Stimulated activated CD4-positive, alpha-beta T cell treated with anti-CD3 and anti-CD28 coated beads, Interleukin-2, amount 100 ng/mL, for 4 hours (primary cell): ENCODE results near the gene ATG4A.

Experiments used
- DNase-seq: peaks from one replicate; pipeline ENCODE4 v3.0.0-alpha.2; 2020; ENCODE audit warnings: low read depth

ATG4A gene

GRCh38 chrX:108123591-108124366, 32.2 kb downstream of the ATG4A start:
- no peak for DNase-seq

GRCh38 chrX:108126661-108127060, 35.1 kb downstream of the ATG4A start:
- no peak for DNase-seq

GRCh38 chrX:108127152-108127551, 35.6 kb downstream of the ATG4A start:
- no peak for DNase-seq

GRCh38 chrX:108130889-108131288, 39.3 kb downstream of the ATG4A start:
- no peak for DNase-seq

GRCh38 chrX:108131471-108131870, 39.9 kb downstream of the ATG4A start:
- DNase-seq = no peak

- DNase-seq = no peak
Measured at GRCh38 chrX:108132034-108132433, 40.5 kb downstream of the ATG4A start.

GRCh38 chrX:108132876-108133275, 41.3 kb downstream of the ATG4A start:
- no peak for DNase-seq

GRCh38 chrX:108134724-108135123, 43.1 kb downstream of the ATG4A start:
- no peak for DNase-seq

GRCh38 chrX:108138814-108139702, 47.5 kb downstream of the ATG4A start:
- no peak for DNase-seq

- DNase-seq = no peak
Measured at GRCh38 chrX:108148524-108148923, 56.9 kb downstream of the ATG4A start.

- DNase-seq = no peak
Measured at GRCh38 chrX:108156082-108156481, 64.5 kb downstream of the ATG4A start.

- DNase-seq = no peak
Measured at GRCh38 chrX:108156934-108157466, 65.4 kb downstream of the ATG4A start.

- DNase-seq = no peak
Measured at GRCh38 chrX:108157628-108158027, 66.0 kb downstream of the ATG4A start.

GRCh38 chrX:108159028-108159670, 67.6 kb downstream of the ATG4A start:
- no peak for DNase-seq

- no peak for DNase-seq
Measured at GRCh38 chrX:108160309-108160708, 68.7 kb downstream of the ATG4A start.

GRCh38 chrX:108162265-108162664, 70.7 kb downstream of the ATG4A start:
- DNase-seq = no peak

- DNase-seq = no peak
Measured at GRCh38 chrX:108163333-108164082, 71.9 kb downstream of the ATG4A start.

- no peak for DNase-seq
Measured at GRCh38 chrX:108165383-108166111, 74.0 kb downstream of the ATG4A start.

GRCh38 chrX:108167211-108167872, 75.8 kb downstream of the ATG4A start:
- DNase-seq = no peak

GRCh38 chrX:108168961-108169740, 77.6 kb downstream of the ATG4A start:
- no peak for DNase-seq
